Karpas-422 (cell line): ENCODE data around the gene CEBPE. TPM values are rescaled to one million over a fixed set of nuclear protein-coding genes. Genes with fewer than 3 reads are reported as not detected.

Source experiments
- DNase-seq: peaks from one replicate; pipeline ENCODE4 v3.0.0-alpha.2; 2015
- H2AFZ ChIP-seq: fragments of 200-600 bp; sonication (generic); 2 replicates; pipeline ENCODE4 v1.6.1; 2014; ENCODE audit warnings: antibody characterized with exemption, low read length, mixed read lengths
- H3K27ac ChIP-seq: fragments of 200-600 bp; sonication (generic); 2 replicates; pipeline ENCODE4 v1.5.1; 2014; ENCODE audit warnings: mild to moderate bottlenecking, low read length, moderate library complexity
- H3K27me3 ChIP-seq: fragments of 200-600 bp; sonication (generic); 2 replicates; pipeline ENCODE4 v1.6.1; 2014; ENCODE audit warnings: low read length, mixed read lengths
- H3K36me3 ChIP-seq: fragments of 200-600 bp; sonication (generic); 2 replicates; pipeline ENCODE4 v1.6.1; 2014; ENCODE audit warnings: low read length, mixed read lengths; ENCODE audit not compliant: insufficient read depth
- H3K4me1 ChIP-seq: fragments of 200-600 bp; sonication (generic); 2 replicates; pipeline ENCODE4 v1.6.1; 2014; ENCODE audit warnings: mild to moderate bottlenecking, low read length, mixed read lengths
- H3K4me2 ChIP-seq: fragments of 200-600 bp; sonication (generic); 2 replicates; pipeline ENCODE4 v1.6.1; 2014; ENCODE audit warnings: low read length, low read depth, mild to moderate bottlenecking; ENCODE audit not compliant: poor library complexity, severe bottlenecking
- H3K4me3 ChIP-seq: fragments of 200-600 bp; sonication (generic); 2 replicates; pipeline ENCODE4 v1.5.1; 2014; ENCODE audit warnings: mild to moderate bottlenecking, antibody characterized with exemption, low read length, mixed read lengths
- H3K79me2 ChIP-seq: fragments of 200-600 bp; sonication (generic); 2 replicates; pipeline ENCODE4 v1.6.1; 2014; ENCODE audit warnings: mild to moderate bottlenecking, low read length, mixed read lengths
- H3K9ac ChIP-seq: fragments of 200-600 bp; sonication (generic); 2 replicates; pipeline ENCODE4 v1.6.0; 2014; ENCODE audit warnings: low read length
- H3K9me2 ChIP-seq: fragments of 200-600 bp; sonication (generic), shearing (Covaris generic); replicated peaks from 2 replicates; pipeline ENCODE4 v1.6.0; 2014; ENCODE audit warnings: mild to moderate bottlenecking, low read length, moderate library complexity; ENCODE audit not compliant: insufficient read depth
- H3K9me3 ChIP-seq: fragments of 300-700, 200-600 bp; sonication (generic); 2 replicates; pipeline ENCODE4 v1.6.1; 2014; ENCODE audit warnings: low read length, mixed read lengths
- H4K20me1 ChIP-seq: fragments of 200-600 bp; sonication (generic); 2 replicates; pipeline ENCODE4 v1.6.1; 2014; ENCODE audit warnings: mild to moderate bottlenecking, antibody characterized with exemption, low read length, low read depth; ENCODE audit not compliant: insufficient read depth
- total RNA-seq: library from RNA; depleted of rRNA; stranded (reverse); fragments of >200 nt; shearing (Covaris generic); gene quantifications from 2 replicates; pipeline ENCODE4 v1.2.3, GENCODE V29; 2014; ENCODE audit warnings: low replicate concordance

The CEBPE gene
- total RNA-seq, 1 experiment from 2014 or later, result not detected

GRCh38 chr14:23091294-23092225 lies 27.5 kb downstream of the CEBPE start:
- Histone ChIP-seq H4K20me1 (peaks cover 25% of the 10 kb centered on the region), H3K79me2 (peaks cover 72% of the 10 kb centered on the region)

GRCh38 chr14:23090254-23090636 lies 28.8 kb downstream of the CEBPE start:
- H3K27me3 ChIP-seq, result no peaks in the 10 kb centered on the region
- H3K9ac ChIP-seq, result no peak overlapping the region
- peaks cover 71% of the 10 kb centered on the region for H3K36me3 ChIP-seq
- H3K9me3 ChIP-seq, result no peaks in the 10 kb centered on the region
- H3K4me1 ChIP-seq, result peaks cover 16% of the 10 kb centered on the region
- H3K4me3 ChIP-seq, result no peak overlapping the region
- H2AFZ ChIP-seq, result no peak overlapping the region
- H4K20me1 ChIP-seq, result peaks cover 24% of the 10 kb centered on the region
- H3K9me2 ChIP-seq, result no peaks in the 10 kb centered on the region
- peaks cover 69% of the 10 kb centered on the region for H3K79me2 ChIP-seq
- DNase-seq, result no peak
- H3K27ac ChIP-seq, result no peak overlapping the region
- H3K4me2 ChIP-seq, result no peak overlapping the region

More at GRCh38 chr14:23091294-23092225, 27.5 kb downstream of the CEBPE start:
- Histone ChIP-seq H3K36me3 (peaks cover 58% of the 10 kb centered on the region), H3K4me3 (no peak overlapping the region), H2AFZ (no peak overlapping the region), H3K9me3 (no peaks in the 10 kb centered on the region), H3K9me2 (no peaks in the 10 kb centered on the region), H3K4me1 (peaks cover 18% of the 10 kb centered on the region), H3K27me3 (no peaks in the 10 kb centered on the region), H3K9ac (no peak overlapping the region), H3K4me2 (no peak overlapping the region), H3K27ac (no peak overlapping the region)
- DNase-seq, result no peak

- peaks cover 70% of the 10 kb centered on the region for H3K79me2 ChIP-seq
- H3K9me2 ChIP-seq, result no peaks in the 10 kb centered on the region
- H3K27ac ChIP-seq, result no peak overlapping the region
- H3K27me3 ChIP-seq, result no peaks in the 10 kb centered on the region
- H3K36me3 ChIP-seq, result peaks cover 77% of the 10 kb centered on the region
- no peak overlapping the region for H3K9ac ChIP-seq
- peaks cover 16% of the 10 kb centered on the region for H3K4me1 ChIP-seq
- H3K9me3 ChIP-seq, result no peaks in the 10 kb centered on the region
- peaks cover 24% of the 10 kb centered on the region for H4K20me1 ChIP-seq
- H2AFZ ChIP-seq, result no peak overlapping the region
- H3K4me3 ChIP-seq, result no peak overlapping the region
- no peak for DNase-seq
- no peak overlapping the region for H3K4me2 ChIP-seq
These were observed 29.4 kb downstream of the CEBPE start for GRCh38 chr14:23089498-23090253.

- peaks cover 42% of the 10 kb centered on the region for H3K79me2 ChIP-seq
- H3K9ac ChIP-seq, result no peak overlapping the region
- H3K9me2 ChIP-seq, result no peaks in the 10 kb centered on the region
- DNase-seq, result no peak
- 0 out of 2 replicates have a peak, but pooled peaks cover 6% of the 10 kb centered on the region for H4K20me1 ChIP-seq
- H3K9me3 ChIP-seq, result no peaks in the 10 kb centered on the region
- H3K4me2 ChIP-seq, result no peak overlapping the region
- no peaks in the 10 kb centered on the region for H3K27me3 ChIP-seq
- H2AFZ ChIP-seq, result no peak overlapping the region
- no peak overlapping the region for H3K4me3 ChIP-seq
- H3K4me1 ChIP-seq, result no peaks in the 10 kb centered on the region
- peaks cover 66% of the 10 kb centered on the region for H3K36me3 ChIP-seq
- no peak overlapping the region for H3K27ac ChIP-seq
These were observed 32.5 kb downstream of the CEBPE start for GRCh38 chr14:23086565-23086964.

- Histone ChIP-seq H3K27me3 (no peaks in the 10 kb centered on the region), H2AFZ (no peak overlapping the region), H4K20me1 (0 out of 2 replicates have a peak, but pooled peaks cover 6% of the 10 kb centered on the region), H3K27ac (no peak overlapping the region), H3K9ac (no peak overlapping the region), H3K9me3 (no peaks in the 10 kb centered on the region), H3K4me3 (no peak overlapping the region), H3K9me2 (no peaks in the 10 kb centered on the region), H3K79me2 (peaks cover 35% of the 10 kb centered on the region), H3K4me2 (no peak overlapping the region), H3K4me1 (no peaks in the 10 kb centered on the region), H3K36me3 (peaks cover 71% of the 10 kb centered on the region)
- no peak for DNase-seq
These were observed 33.6 kb downstream of the CEBPE start for GRCh38 chr14:23085458-23085857.

- H3K9ac ChIP-seq, result no peak overlapping the region
- no peak for DNase-seq
- H3K27me3 ChIP-seq, result no peaks in the 10 kb centered on the region
- no peaks in the 10 kb centered on the region for H4K20me1 ChIP-seq
- no peaks in the 10 kb centered on the region for H3K9me2 ChIP-seq
- H3K36me3 ChIP-seq, result peaks cover 69% of the 10 kb centered on the region
- H3K4me1 ChIP-seq, result no peaks in the 10 kb centered on the region
- H3K27ac ChIP-seq, result no peak overlapping the region
- no peak overlapping the region for H3K4me3 ChIP-seq
- no peak overlapping the region for H3K4me2 ChIP-seq
- H3K79me2 ChIP-seq, result peaks cover 12% of the 10 kb centered on the region
- H3K9me3 ChIP-seq, result no peaks in the 10 kb centered on the region
- no peak overlapping the region for H2AFZ ChIP-seq
These were observed 38.6 kb downstream of the CEBPE start for GRCh38 chr14:23080474-23080873.

- Histone ChIP-seq H3K27ac (no peak overlapping the region), H2AFZ (no peak overlapping the region), H3K9ac (no peak overlapping the region), H3K4me3 (no peak overlapping the region), H3K9me3 (no peaks in the 10 kb centered on the region), H3K9me2 (no peaks in the 10 kb centered on the region), H4K20me1 (no peaks in the 10 kb centered on the region), H3K79me2 (peaks cover 13% of the 10 kb centered on the region), H3K27me3 (no peaks in the 10 kb centered on the region), H3K4me2 (no peak overlapping the region), H3K36me3 (peaks cover 68% of the 10 kb centered on the region), H3K4me1 (no peaks in the 10 kb centered on the region)
- no peak for DNase-seq
These were observed 39.3 kb downstream of the CEBPE start for GRCh38 chr14:23079716-23080115.

GRCh38 chr14:23078692-23079116 lies 40.4 kb downstream of the CEBPE start:
- peaks cover 11% of the 10 kb centered on the region for H3K79me2 ChIP-seq
- H3K4me2 ChIP-seq, result no peak overlapping the region
- no peak overlapping the region for H2AFZ ChIP-seq
- no peaks in the 10 kb centered on the region for H4K20me1 ChIP-seq
- no peak overlapping the region for H3K9ac ChIP-seq
- H3K9me3 ChIP-seq, result no peaks in the 10 kb centered on the region
- no peak overlapping the region for H3K4me3 ChIP-seq
- DNase-seq, result no peak
- H3K27me3 ChIP-seq, result no peaks in the 10 kb centered on the region
- H3K27ac ChIP-seq, result no peak overlapping the region
- no peaks in the 10 kb centered on the region for H3K4me1 ChIP-seq
- no peaks in the 10 kb centered on the region for H3K9me2 ChIP-seq
- peaks cover 68% of the 10 kb centered on the region for H3K36me3 ChIP-seq
